ENCODE results near the gene TBC1D22B.
"Not testable (repeated sequence)": the region's sequence is repeated elsewhere in the genome, so short reads cannot be mapped to it uniquely, and the experiment has no call there.

Gene TBC1D22B

GRCh38 chr6:37269105-37269504, 11.5 kb downstream of the TBC1D22B start:
- DNase-seq, result no peak

GRCh38 chr6:37272834-37273566, 15.4 kb downstream of the TBC1D22B start:
- no peak for DNase-seq

- no peak for DNase-seq
Observed at GRCh38 chr6:37273690-37274089, 16.1 kb downstream of the TBC1D22B start.

- DNase-seq, result no peak
Observed at GRCh38 chr6:37275350-37275749, 17.8 kb downstream of the TBC1D22B start.

GRCh38 chr6:37277001-37277409, 19.4 kb downstream of the TBC1D22B start:
- DNase-seq, result no peak

- no peak for DNase-seq
Observed at GRCh38 chr6:37279366-37280134, 22.0 kb downstream of the TBC1D22B start.

GRCh38 chr6:37280162-37280887, 22.8 kb downstream of the TBC1D22B start:
- no peak for DNase-seq

- DNase-seq, result no peak
Observed at GRCh38 chr6:37282371-37282770, 24.8 kb downstream of the TBC1D22B start.

GRCh38 chr6:37283268-37283667, 25.7 kb downstream of the TBC1D22B start:
- DNase-seq, result no peak

- no peak for DNase-seq
Observed at GRCh38 chr6:37283671-37284151, 26.1 kb downstream of the TBC1D22B start.

GRCh38 chr6:37284781-37285180, 27.2 kb downstream of the TBC1D22B start:
- no peak for DNase-seq

- no peak for DNase-seq
Observed at GRCh38 chr6:37285861-37286311, 28.3 kb downstream of the TBC1D22B start.

GRCh38 chr6:37287519-37288157, 30.1 kb downstream of the TBC1D22B start:
- no peak for DNase-seq

- no peak for DNase-seq
Observed at GRCh38 chr6:37288247-37288646, 30.7 kb downstream of the TBC1D22B start.

- DNase-seq, result no peak
Observed at GRCh38 chr6:37289931-37290330, 32.4 kb downstream of the TBC1D22B start.

- no peak for DNase-seq
Observed at GRCh38 chr6:37293426-37293825, 35.9 kb downstream of the TBC1D22B start.

- not testable (repeated sequence) for DNase-seq
Observed at GRCh38 chr6:37297637-37298036, 40.1 kb downstream of the TBC1D22B start.

GRCh38 chr6:37298958-37299357, 41.4 kb downstream of the TBC1D22B start:
- no peak for DNase-seq

- DNase-seq, result no peak
Observed at GRCh38 chr6:37299990-37300389, 42.4 kb downstream of the TBC1D22B start.

GRCh38 chr6:37302086-37302686, 44.6 kb downstream of the TBC1D22B start:
- DNase-seq, result no peak

GRCh38 chr6:37303091-37303660, 45.6 kb downstream of the TBC1D22B start:
- DNase-seq, result no peak

- no peak for DNase-seq
Observed at GRCh38 chr6:37303891-37304503, 46.4 kb downstream of the TBC1D22B start.
